K562 (cell line): Measurements from ENCODE around the gene PLEKHF1. TPM values are rescaled to one million over a fixed set of nuclear protein-coding genes. Genes with fewer than 3 reads are reported as not detected.

Experiments used
- CBX3 ChIP-seq, 2 experiments: IDR thresholded peaks; 1 replicate in 1 of 2; 2 replicates in 1 of 2; pipeline ENCODE4 v1.6.1; 2012; ENCODE audit warnings: inconsistent platforms in 2 of 2, low read length in 2 of 2, borderline replicate concordance in 1 of 2, control low read depth in 1 of 2
- CHD7 ChIP-seq: fragments of 200-600 bp; sonication (generic); IDR thresholded peaks from one replicate; pipeline ENCODE4 v1.6.1; 2012; ENCODE audit warnings: mild to moderate bottlenecking, low read depth, low read length, inconsistent platforms
- POLR2G ChIP-seq: fragments of 200-400 bp; formaldehyde crosslinking; IDR thresholded peaks from 2 replicates; pipeline ENCODE4 v1.6.1; 2017; ENCODE audit warnings: low read depth, mild to moderate bottlenecking, antibody characterized with exemption, low read length, moderate library complexity
- RAD51 ChIP-seq: fragments of 450-650 bp; IDR thresholded peaks from 2 replicates; pipeline ENCODE4 v1.7.1; 2016; ENCODE audit warnings: low read depth, mild to moderate bottlenecking, borderline replicate concordance
- USF2 ChIP-seq: sonication (generic); formaldehyde crosslinking; IDR thresholded peaks from 2 replicates; pipeline ENCODE4 v1.5.0; 2020; ENCODE audit warnings: missing genetic modification reagents
- ZBTB11 ChIP-seq, 3 experiments: fragments of 200-800 bp in 1 of 3; fragments of 250-450 bp in 1 of 3; fragments of 450-650 bp in 1 of 3; sonication (Bioruptor Pico) in 1 of 3; sonication (Bioruptor generic) in 1 of 3; formaldehyde crosslinking in 1 of 3; IDR thresholded peaks; 2 replicates each; pipeline versions ENCODE4 v1.6.1 to v1.8.0; 2016 to 2022; ENCODE audit warnings: mild to moderate bottlenecking in 2 of 3, missing genetic modification characterization in 2 of 3, missing compliant biosample characterization in 1 of 3, moderate library complexity in 1 of 3
- ZNF124 ChIP-seq: sonication (generic); formaldehyde crosslinking; IDR thresholded peaks from 2 replicates; pipeline ENCODE4 v1.8.1; 2022; ENCODE audit warnings: missing genetic modification reagents
- ZNF224 ChIP-seq: sonication (generic); formaldehyde crosslinking; IDR thresholded peaks from 2 replicates; pipeline ENCODE4 v1.8.0; 2022; ENCODE audit warnings: mild to moderate bottlenecking, missing genetic modification reagents
- ZNF274 ChIP-seq: IDR thresholded peaks from 2 replicates; pipeline ENCODE4 v1.6.1; 2011; ENCODE audit warnings: low read depth, mild to moderate bottlenecking, low read length, moderate library complexity, borderline replicate concordance
- ZNF764 ChIP-seq: fragments of 250-450 bp; sonication (Bioruptor Pico); IDR thresholded peaks from 2 replicates; pipeline ENCODE4 v1.4.0; 2020; ENCODE audit warnings: low read depth, mild to moderate bottlenecking, moderate library complexity
- polyA plus RNA-seq, 8 experiments: library from polyadenylated mRNA; depleted of rRNA in 4 of 8; stranded (reverse) in 5 of 8; unstranded in 3 of 8; fragments of >200 nt; fragmentation: Nextera tagmentation in 2 of 8; fragmentation: Illumina TruSeq in 1 of 8; extraction: Ambion mirVana in 2 of 8; extraction: Trizol in 1 of 8; gene quantifications; 2 replicates each; pipeline versions ENCODE4 v1.2.1 to v1.2.3, GENCODE V29; 2011 to 2014; ENCODE audit warnings: inconsistent platforms in 1 of 8, missing spikeins in 1 of 8
- total RNA-seq, 7 experiments: library from RNA; depleted of rRNA in 6 of 7; stranded (reverse); fragments of >200 nt in 6 of 7; fragmentation: Illumina TruSeq in 2 of 7; extraction: Trizol in 2 of 7; gene quantifications; 2 replicates each; pipeline versions ENCODE4 v1.2.1 to v1.2.3, GENCODE V29; 2011 to 2021; ENCODE audit warnings: low replicate concordance in 1 of 7

PLEKHF1 gene
- total and polyA plus RNA-seq, 9 of the 15 experiments (the other 6 are each of a cell fraction or from before 2014, with no cell fraction given) = 0.07 to 13.4 (median 3.9) TPM; not detected in 1

- TF ChIP-seq CHD7 (no peak), USF2 (CRISPR knock-in tag) (peak; percentile 18; the same call in 1 of the 2 replicates), ZNF224 (CRISPR knock-in tag) (no peak), ZBTB11 (CRISPR knock-in tag; IDR thresholded peaks at IDR 0.05) (peak in 2 of 3 experiments; percentile 73 to 94; a peak in 4 of 6 replicates), CBX3 (IDR thresholded peaks at IDR 0.05; ENCODE audit: borderline replicate concordance in 1 of 2, low read length in 2 of 2) (no peak), ZNF764 (CRISPR knock-in tag) (no peak), ZNF274 (no peak), ZNF124 (CRISPR knock-in tag) (no peak), POLR2G (peak; percentile 97), RAD51 (no peak)
Measured at GRCh38 chr19:29714953-29715700, 49.9 kb downstream of the PLEKHF1 start, which contains the start of gene C19orf12 (continued).
